Measurements from ENCODE around the gene GOLGA8R.
"Not testable (repeated sequence)": the region's sequence is repeated elsewhere in the genome, so short reads cannot be mapped to it uniquely, and the experiment has no call there.

DNA sequence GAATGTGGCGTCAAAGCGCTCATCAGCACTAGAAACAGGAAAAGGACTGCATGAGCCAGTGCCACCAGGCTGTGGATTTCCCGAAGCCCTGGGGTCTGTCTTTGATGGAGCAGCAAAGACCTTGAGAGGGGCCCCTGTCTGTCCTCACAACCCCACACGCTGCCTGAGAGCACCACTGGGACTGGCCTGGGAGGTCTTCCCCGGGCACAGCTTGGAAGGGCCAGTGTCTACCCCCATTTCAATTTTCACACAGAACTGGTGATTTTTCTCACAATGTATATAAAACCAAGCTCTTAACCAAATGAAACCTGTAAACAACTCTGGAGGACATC lies 37.0 kb downstream of the GOLGA8R start:
- TF ChIP-seq POLR2A (IDR thresholded peaks at IDR 0.05): not testable (repeated sequence)
- TF ChIP-seq, protein P1, sequence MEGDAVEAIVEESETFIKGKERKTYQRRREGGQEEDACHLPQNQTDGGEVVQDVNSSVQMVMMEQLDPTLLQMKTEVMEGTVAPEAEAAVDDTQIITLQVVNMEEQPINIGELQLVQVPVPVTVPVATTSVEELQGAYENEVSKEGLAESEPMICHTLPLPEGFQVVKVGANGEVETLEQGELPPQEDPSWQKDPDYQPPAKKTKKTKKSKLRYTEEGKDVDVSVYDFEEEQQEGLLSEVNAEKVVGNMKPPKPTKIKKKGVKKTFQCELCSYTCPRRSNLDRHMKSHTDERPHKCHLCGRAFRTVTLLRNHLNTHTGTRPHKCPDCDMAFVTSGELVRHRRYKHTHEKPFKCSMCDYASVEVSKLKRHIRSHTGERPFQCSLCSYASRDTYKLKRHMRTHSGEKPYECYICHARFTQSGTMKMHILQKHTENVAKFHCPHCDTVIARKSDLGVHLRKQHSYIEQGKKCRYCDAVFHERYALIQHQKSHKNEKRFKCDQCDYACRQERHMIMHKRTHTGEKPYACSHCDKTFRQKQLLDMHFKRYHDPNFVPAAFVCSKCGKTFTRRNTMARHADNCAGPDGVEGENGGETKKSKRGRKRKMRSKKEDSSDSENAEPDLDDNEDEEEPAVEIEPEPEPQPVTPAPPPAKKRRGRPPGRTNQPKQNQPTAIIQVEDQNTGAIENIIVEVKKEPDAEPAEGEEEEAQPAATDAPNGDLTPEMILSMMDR (IDR thresholded peaks at IDR 0.05): not testable (repeated sequence)

Data from lower leg skin (tissue), 3 donors.